GM23338 (cell line): Measurements from ENCODE around the gene SCO2. TPM values are rescaled to one million over a fixed set of nuclear protein-coding genes. Genes with fewer than 3 reads are reported as not detected.

Experiments used
- POLR2AphosphoS5 ChIP-seq: IDR thresholded peaks from 2 replicates; pipeline ENCODE4 v1.6.1; 2016; ENCODE audit warnings: antibody characterized with exemption, low read depth
- ZNF114 ChIP-seq: fragments of 250-450 bp; sonication (Bioruptor Pico); IDR thresholded peaks from 2 replicates; pipeline ENCODE4 v1.5.0; 2020; ENCODE audit warnings: mild to moderate bottlenecking, moderate library complexity
- polyA plus RNA-seq: library from polyadenylated mRNA; unstranded; fragments of >200 nt; fragmentation: Nextera tagmentation; extraction: Ambion mirVana; gene quantifications from 2 replicates; pipeline ENCODE4 v1.2.1, GENCODE V29; 2016
- total RNA-seq: library from RNA; depleted of rRNA; stranded (reverse); fragments of >200 nt; shearing (Covaris generic); gene quantifications from 2 replicates; pipeline ENCODE4 v1.2.3, GENCODE V29; 2014
- TF ChIP-seq, protein P1 (sequence below): fragments of 250-450 bp; sonication (Bioruptor Pico); IDR thresholded peaks from 2 replicates; pipeline ENCODE4 v1.5.0; 2020; ENCODE audit warnings: mild to moderate bottlenecking, moderate library complexity
- TF ChIP-seq, protein P2 (sequence below): IDR thresholded peaks from 2 replicates; pipeline ENCODE4 v1.6.1; 2016; ENCODE audit warnings: antibody characterized with exemption
- TF ChIP-seq, protein P3 (sequence below): IDR thresholded peaks from one replicate; pipeline ENCODE4 v1.6.1; 2018; ENCODE audit warnings: antibody characterized with exemption; ENCODE audit not compliant: unreplicated experiment

The SCO2 gene
- total and polyA plus RNA-seq, 2 experiments from 2014 or later: 2.6 to 4.9 TPM

DNA sequence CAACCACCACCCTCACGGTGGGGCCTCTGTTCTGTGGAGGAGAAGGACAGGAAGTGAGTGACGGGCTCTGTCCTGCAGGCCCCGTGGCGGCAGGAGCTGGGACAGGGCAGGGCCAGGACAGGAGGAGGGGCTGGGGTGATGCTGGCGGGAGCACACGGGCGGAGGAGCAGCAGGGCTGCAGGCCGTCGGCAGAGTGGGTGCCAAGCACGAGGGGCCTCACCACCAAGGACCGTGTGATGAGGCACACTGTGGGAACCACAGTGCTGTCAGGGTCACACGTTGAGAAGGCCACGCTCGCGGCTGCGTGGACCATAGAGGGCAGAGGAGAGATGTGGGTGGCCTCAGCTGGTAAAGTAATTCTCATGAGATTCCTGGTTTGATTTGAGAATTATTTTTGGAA is 8.5 kb downstream of the SCO2 start (continued):
- TF ChIP-seq, protein P1, sequence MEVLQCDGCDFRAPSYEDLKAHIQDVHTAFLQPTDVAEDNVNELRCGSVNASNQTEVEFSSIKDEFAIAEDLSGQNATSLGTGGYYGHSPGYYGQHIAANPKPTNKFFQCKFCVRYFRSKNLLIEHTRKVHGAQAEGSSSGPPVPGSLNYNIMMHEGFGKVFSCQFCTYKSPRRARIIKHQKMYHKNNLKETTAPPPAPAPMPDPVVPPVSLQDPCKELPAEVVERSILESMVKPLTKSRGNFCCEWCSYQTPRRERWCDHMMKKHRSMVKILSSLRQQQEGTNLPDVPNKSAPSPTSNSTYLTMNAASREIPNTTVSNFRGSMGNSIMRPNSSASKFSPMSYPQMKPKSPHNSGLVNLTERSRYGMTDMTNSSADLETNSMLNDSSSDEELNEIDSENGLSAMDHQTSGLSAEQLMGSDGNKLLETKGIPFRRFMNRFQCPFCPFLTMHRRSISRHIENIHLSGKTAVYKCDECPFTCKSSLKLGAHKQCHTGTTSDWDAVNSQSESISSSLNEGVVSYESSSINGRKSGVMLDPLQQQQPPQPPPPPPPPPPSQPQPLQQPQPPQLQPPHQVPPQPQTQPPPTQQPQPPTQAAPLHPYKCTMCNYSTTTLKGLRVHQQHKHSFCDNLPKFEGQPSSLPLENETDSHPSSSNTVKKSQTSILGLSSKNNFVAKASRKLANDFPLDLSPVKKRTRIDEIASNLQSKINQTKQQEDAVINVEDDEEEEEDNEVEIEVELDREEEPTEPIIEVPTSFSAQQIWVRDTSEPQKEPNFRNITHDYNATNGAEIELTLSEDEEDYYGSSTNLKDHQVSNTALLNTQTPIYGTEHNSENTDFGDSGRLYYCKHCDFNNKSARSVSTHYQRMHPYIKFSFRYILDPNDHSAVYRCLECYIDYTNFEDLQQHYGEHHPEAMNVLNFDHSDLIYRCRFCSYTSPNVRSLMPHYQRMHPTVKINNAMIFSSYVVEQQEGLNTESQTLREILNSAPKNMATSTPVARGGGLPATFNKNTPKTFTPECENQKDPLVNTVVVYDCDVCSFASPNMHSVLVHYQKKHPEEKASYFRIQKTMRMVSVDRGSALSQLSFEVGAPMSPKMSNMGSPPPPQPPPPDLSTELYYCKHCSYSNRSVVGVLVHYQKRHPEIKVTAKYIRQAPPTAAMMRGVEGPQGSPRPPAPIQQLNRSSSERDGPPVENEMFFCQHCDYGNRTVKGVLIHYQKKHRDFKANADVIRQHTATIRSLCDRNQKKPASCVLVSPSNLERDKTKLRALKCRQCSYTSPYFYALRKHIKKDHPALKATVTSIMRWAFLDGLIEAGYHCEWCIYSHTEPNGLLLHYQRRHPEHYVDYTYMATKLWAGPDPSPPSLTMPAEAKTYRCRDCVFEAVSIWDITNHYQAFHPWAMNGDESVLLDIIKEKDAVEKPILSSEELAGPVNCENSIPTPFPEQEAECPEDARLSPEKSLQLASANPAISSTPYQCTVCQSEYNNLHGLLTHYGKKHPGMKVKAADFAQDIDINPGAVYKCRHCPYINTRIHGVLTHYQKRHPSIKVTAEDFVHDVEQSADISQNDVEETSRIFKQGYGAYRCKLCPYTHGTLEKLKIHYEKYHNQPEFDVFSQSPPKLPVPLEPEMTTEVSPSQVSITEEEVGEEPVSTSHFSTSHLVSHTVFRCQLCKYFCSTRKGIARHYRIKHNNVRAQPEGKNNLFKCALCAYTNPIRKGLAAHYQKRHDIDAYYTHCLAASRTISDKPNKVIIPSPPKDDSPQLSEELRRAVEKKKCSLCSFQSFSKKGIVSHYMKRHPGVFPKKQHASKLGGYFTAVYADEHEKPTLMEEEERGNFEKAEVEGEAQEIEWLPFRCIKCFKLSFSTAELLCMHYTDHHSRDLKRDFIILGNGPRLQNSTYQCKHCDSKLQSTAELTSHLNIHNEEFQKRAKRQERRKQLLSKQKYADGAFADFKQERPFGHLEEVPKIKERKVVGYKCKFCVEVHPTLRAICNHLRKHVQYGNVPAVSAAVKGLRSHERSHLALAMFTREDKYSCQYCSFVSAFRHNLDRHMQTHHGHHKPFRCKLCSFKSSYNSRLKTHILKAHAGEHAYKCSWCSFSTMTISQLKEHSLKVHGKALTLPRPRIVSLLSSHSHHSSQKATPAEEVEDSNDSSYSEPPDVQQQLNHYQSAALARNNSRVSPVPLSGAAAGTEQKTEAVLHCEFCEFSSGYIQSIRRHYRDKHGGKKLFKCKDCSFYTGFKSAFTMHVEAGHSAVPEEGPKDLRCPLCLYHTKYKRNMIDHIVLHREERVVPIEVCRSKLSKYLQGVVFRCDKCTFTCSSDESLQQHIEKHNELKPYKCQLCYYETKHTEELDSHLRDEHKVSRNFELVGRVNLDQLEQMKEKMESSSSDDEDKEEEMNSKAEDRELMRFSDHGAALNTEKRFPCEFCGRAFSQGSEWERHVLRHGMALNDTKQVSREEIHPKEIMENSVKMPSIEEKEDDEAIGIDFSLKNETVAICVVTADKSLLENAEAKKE: no peak
- TF ChIP-seq, protein P2, sequence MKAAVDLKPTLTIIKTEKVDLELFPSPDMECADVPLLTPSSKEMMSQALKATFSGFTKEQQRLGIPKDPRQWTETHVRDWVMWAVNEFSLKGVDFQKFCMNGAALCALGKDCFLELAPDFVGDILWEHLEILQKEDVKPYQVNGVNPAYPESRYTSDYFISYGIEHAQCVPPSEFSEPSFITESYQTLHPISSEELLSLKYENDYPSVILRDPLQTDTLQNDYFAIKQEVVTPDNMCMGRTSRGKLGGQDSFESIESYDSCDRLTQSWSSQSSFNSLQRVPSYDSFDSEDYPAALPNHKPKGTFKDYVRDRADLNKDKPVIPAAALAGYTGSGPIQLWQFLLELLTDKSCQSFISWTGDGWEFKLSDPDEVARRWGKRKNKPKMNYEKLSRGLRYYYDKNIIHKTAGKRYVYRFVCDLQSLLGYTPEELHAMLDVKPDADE: no peak
- TF ChIP-seq ZNF114 (CRISPR knock-in tag): no peak
- TF ChIP-seq POLR2AphosphoS5: no peak
- TF ChIP-seq, protein P3, sequence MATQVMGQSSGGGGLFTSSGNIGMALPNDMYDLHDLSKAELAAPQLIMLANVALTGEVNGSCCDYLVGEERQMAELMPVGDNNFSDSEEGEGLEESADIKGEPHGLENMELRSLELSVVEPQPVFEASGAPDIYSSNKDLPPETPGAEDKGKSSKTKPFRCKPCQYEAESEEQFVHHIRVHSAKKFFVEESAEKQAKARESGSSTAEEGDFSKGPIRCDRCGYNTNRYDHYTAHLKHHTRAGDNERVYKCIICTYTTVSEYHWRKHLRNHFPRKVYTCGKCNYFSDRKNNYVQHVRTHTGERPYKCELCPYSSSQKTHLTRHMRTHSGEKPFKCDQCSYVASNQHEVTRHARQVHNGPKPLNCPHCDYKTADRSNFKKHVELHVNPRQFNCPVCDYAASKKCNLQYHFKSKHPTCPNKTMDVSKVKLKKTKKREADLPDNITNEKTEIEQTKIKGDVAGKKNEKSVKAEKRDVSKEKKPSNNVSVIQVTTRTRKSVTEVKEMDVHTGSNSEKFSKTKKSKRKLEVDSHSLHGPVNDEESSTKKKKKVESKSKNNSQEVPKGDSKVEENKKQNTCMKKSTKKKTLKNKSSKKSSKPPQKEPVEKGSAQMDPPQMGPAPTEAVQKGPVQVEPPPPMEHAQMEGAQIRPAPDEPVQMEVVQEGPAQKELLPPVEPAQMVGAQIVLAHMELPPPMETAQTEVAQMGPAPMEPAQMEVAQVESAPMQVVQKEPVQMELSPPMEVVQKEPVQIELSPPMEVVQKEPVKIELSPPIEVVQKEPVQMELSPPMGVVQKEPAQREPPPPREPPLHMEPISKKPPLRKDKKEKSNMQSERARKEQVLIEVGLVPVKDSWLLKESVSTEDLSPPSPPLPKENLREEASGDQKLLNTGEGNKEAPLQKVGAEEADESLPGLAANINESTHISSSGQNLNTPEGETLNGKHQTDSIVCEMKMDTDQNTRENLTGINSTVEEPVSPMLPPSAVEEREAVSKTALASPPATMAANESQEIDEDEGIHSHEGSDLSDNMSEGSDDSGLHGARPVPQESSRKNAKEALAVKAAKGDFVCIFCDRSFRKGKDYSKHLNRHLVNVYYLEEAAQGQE: no peak
